ENCODE measurements around the gene RIMOC1. TPM values are rescaled to one million over a fixed set of nuclear protein-coding genes. Genes with fewer than 3 reads are reported as not detected.
"Not testable (repeated sequence)": the region's sequence is repeated elsewhere in the genome, so short reads cannot be mapped to it uniquely, and the experiment has no call there.

RIMOC1 gene
- total RNA-seq, 1 donor from 2014 or later, result 30.2 TPM

GRCh38 chr5:41929035-41929434 lies 24.9 kb downstream of the RIMOC1 start:
- CTCF ChIA-PET, result no interaction called here
- no peak overlapping the region for H3K27ac Mint-ChIP-seq
- no peak for ATAC-seq (ENCODE audit: low read depth)
- peaks cover 33% of the 10 kb centered on the region for H3K36me3 Mint-ChIP-seq (ENCODE audit: low read depth)
- peaks cover 19% of the 10 kb centered on the region for H3K4me1 Mint-ChIP-seq
- no peak for TF ChIP-seq CTCF (IDR thresholded peaks at IDR 0.05)
- POLR2A ChIA-PET, result no interaction called here
- H3K9me3 Mint-ChIP-seq, result no peaks in the 10 kb centered on the region
- H3K4me3 Mint-ChIP-seq, result no peak overlapping the region
- intact Hi-C loops (cut with micrococcal nuclease), result loop anchor here (5.0 kb wide), 2 partner anchors 1383 to 1628 kb away; partner anchors contain the start of genes HMGCS1 and PAIP1
- no peaks in the 10 kb centered on the region for H3K27me3 Mint-ChIP-seq
- no peak for DNase-seq

DNA sequence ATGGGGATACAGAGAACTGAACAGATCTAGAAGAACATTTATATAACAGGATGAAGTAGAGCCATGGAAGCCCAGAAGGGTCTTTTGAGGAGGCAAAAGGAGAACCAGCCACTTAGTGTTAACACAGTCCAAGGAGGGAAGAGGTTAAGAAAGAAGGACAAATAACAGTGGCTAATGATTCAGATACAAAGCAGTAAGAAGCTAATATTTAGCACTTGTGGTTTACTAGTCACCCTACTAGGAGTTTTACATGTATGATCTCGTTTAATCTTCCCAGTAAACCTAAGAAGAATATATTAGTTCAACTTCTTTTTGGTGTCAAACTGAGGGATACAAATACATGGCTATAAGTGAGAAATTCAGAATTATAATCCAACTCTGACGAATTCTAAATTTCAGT lies 28.6 kb downstream of the RIMOC1 start:
- H3K27ac Mint-ChIP-seq, result no peak overlapping the region
- ChIA-PET CTCF (no interaction called here), POLR2A (no interaction called here)
- ATAC-seq (ENCODE audit: low read depth), result no peak
- peaks cover 54% of the 10 kb centered on the region for H3K36me3 Mint-ChIP-seq (ENCODE audit: low read depth)
- H3K9me3 Mint-ChIP-seq, result no peaks in the 10 kb centered on the region
- intact Hi-C loops (cut with micrococcal nuclease), result no loop called here
- H3K27me3 Mint-ChIP-seq, result no peaks in the 10 kb centered on the region
- TF ChIP-seq CTCF (IDR thresholded peaks at IDR 0.05), result no peak
- no peaks in the 10 kb centered on the region for H3K4me1 Mint-ChIP-seq
- H3K4me3 Mint-ChIP-seq, result no peak overlapping the region
- no peak for DNase-seq

- ChIA-PET CTCF (no interaction called here), POLR2A (no interaction called here)
- ATAC-seq (ENCODE audit: low read depth) (no peak), DNase-seq (no peak)
- no peak for TF ChIP-seq CTCF (IDR thresholded peaks at IDR 0.05)
- Mint-ChIP-seq H3K9me3 (no peaks in the 10 kb centered on the region), H3K36me3 (ENCODE audit: low read depth) (peaks cover 58% of the 10 kb centered on the region), H3K27ac (no peak overlapping the region), H3K4me1 (no peaks in the 10 kb centered on the region), H3K27me3 (no peaks in the 10 kb centered on the region), H3K4me3 (no peak overlapping the region)
- intact Hi-C loops (cut with micrococcal nuclease), result no loop called here
Observed at GRCh38 chr5:41935544-41935943, 31.4 kb downstream of the RIMOC1 start.

DNA sequence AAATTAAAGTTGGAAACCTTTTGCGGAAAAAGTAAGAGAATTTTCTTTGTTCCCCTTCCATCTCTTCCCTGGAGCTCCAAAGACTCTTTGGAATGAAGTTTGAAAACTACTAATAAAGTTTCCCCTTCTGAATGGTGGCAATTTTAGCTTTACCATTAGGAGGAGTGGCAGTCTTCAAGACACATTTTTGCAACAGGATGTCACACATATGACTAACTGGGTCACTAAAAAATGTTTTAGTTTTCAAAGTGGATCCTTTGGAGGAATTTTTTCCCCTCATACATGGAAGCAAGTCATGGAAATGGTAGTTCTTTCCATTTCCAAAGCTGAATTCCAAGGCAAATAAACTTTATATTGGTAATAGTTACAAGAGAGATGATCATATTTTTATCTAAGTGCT lies 36.5 kb downstream of the RIMOC1 start:
- ChIA-PET CTCF (no interaction called here), POLR2A (no interaction called here)
- no peak overlapping the region for H3K4me3 Mint-ChIP-seq
- H3K27me3 Mint-ChIP-seq, result no peaks in the 10 kb centered on the region
- no peaks in the 10 kb centered on the region for H3K9me3 Mint-ChIP-seq
- no peak for ATAC-seq (ENCODE audit: low read depth)
- H3K4me1 Mint-ChIP-seq, result no peaks in the 10 kb centered on the region
- DNase-seq, result no peak
- intact Hi-C loops (cut with micrococcal nuclease), result no loop called here
- no peak for TF ChIP-seq CTCF (IDR thresholded peaks at IDR 0.05)
- no peak overlapping the region for H3K27ac Mint-ChIP-seq
- H3K36me3 Mint-ChIP-seq (ENCODE audit: low read depth), result peaks cover 31% of the 10 kb centered on the region

- intact Hi-C loops (cut with micrococcal nuclease); H3K27me3 Mint-ChIP-seq; H3K27ac Mint-ChIP-seq; ATAC-seq (ENCODE audit: low read depth); H3K9me3 Mint-ChIP-seq; POLR2A ChIA-PET; H3K4me1 Mint-ChIP-seq; DNase-seq; H3K36me3 Mint-ChIP-seq (ENCODE audit: low read depth); H3K4me3 Mint-ChIP-seq: not testable (repeated sequence)
- CTCF ChIA-PET, result interaction anchor here (1.2 kb wide), 1 partner anchor 89 kb away, joined by 3 read pairs; no protein-coding TSS in a partner anchor
Observed at GRCh38 chr5:41945332-41945955, 41.3 kb downstream of the RIMOC1 start.

GRCh38 chr5:41951224-41951623 lies 47.1 kb downstream of the RIMOC1 start:
- H3K27ac Mint-ChIP-seq, result no peak overlapping the region
- H3K4me3 Mint-ChIP-seq, result no peak overlapping the region
- DNase-seq (no peak), ATAC-seq (ENCODE audit: low read depth) (no peak)
- ChIA-PET POLR2A (no interaction called here), CTCF (no interaction called here)
- H3K27me3 Mint-ChIP-seq, result no peaks in the 10 kb centered on the region
- no peaks in the 10 kb centered on the region for H3K9me3 Mint-ChIP-seq
- H3K4me1 Mint-ChIP-seq, result no peaks in the 10 kb centered on the region
- intact Hi-C loops (cut with micrococcal nuclease), result no loop called here
- TF ChIP-seq CTCF (IDR thresholded peaks at IDR 0.05), result no peak
- no peaks in the 10 kb centered on the region for H3K36me3 Mint-ChIP-seq (ENCODE audit: low read depth)

Data from activated B cell treated with CpG ODN at 0.5 μM for 24 hours (primary cell).